ENCODE results near the gene S100A5.
"Not testable (repeated sequence)": the region's sequence is repeated elsewhere in the genome, so short reads cannot be mapped to it uniquely, and the experiment has no call there.

DNA sequence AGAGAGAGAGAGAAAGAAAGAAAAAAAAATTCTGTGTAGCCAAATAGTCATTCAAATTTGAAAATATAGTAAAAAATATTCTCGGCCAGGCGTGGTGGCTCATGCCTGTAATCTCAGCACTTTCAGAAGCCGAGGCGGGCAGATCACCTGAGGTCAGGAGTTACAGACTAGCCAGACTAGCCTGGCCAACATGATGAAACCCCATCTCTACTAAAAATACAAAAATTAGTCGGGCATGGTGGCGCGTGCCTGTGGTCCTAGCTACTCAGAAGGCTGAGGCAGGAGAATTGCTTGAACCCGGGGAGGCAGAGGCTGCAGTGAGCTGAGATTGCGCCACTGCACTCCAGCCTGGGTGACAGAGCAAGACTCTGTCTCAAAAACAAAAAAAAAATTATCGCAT is 47.3 kb upstream of the S100A5 start:
- TF ChIP-seq CTCF, POLR2A (IDR thresholded peaks at IDR 0.05): not testable (repeated sequence)

All from heart left ventricle (tissue), 13 donors.